GM19395 (cell line): ENCODE data around the gene SNTA1.
"Not testable (repeated sequence)": the region's sequence is repeated elsewhere in the genome, so short reads cannot be mapped to it uniquely, and the experiment has no call there.

Experiments
- ATAC-seq: cut with Tn5 transposase; IDR thresholded peaks from one replicate; pipeline ENCODE4 v1.9.1; 2021; ENCODE audit warnings: mild to moderate bottlenecking, moderate library complexity; ENCODE audit not compliant: unreplicated experiment

SNTA1 gene

DNA sequence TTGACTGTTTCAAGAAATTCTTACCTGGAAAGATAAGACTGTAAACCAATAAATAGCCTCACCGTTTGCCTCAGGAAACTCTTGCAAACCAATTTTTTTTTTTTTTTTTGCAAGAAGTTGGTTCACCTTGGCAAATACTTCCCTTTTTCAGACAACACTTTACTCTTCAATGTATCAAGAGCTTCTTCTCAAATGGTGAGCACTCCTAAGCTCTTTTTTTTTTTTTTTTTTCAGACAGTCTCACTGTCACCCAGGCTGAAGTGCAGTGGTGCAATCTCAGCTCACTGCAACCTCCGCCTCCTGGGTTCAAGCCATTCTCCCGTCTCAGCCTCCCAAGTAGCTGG is 22.7 kb upstream of the SNTA1 start:
- no peak for ATAC-seq

DNA sequence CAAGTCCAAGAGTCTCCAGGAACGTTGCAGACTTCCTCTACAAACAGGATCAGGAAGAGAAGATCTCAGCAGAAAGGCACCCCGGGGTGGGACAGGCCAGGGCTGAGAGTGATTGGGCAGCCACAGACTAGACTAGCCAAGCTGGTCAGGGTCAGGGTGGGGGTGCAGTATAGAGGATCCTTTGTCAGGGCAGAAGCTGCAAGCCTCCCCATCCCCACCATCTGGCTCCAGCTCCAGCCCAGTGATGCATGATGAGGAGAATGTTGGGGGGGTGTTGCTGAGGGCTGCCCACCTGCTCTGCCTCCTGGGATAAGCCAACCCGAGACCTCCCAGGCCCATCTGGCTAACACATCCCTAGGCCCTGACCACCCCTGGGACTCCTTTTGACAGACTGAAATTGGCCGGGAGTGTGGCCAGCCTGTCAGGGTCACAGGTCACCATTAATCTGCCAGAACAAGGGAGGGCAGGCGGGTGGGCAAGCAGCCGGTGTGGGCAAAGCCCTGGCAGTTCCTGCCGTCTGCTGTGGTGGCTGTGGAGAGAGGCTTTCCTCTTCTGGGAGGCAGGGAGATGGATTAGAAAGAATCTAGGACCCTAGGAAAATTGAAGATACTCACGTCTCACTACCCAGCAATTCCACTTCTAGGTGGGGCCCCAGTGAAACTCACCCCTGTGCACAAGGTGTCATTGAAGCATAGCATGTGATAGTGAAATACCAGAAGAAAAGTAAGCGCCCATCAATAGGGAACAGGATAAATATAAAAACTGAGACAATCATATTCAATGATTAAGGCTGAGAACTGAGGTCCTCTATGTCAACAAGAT is 22.1 kb upstream of the SNTA1 start:
- no peak for ATAC-seq

DNA sequence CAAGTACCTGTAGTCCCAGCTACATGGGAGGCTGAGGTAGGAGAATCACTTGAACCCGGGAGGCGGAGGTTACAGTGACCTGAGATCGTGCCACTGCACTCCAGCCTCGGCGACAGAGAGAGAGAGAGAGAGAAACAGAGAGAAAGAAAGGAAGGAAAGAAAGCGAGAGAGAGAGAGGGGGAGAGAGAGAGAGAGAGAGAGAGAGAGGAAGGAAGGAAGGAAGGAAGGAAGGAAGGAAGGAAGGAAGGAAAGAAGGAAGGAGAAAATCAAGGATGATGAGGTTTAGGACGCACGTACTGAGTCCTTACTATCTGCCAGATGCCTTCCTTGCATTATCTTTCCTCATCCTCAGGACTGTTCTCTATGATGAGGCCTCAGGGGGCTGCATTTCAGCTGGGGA is 21.2 kb upstream of the SNTA1 start:
- ATAC-seq: not testable (repeated sequence)

DNA sequence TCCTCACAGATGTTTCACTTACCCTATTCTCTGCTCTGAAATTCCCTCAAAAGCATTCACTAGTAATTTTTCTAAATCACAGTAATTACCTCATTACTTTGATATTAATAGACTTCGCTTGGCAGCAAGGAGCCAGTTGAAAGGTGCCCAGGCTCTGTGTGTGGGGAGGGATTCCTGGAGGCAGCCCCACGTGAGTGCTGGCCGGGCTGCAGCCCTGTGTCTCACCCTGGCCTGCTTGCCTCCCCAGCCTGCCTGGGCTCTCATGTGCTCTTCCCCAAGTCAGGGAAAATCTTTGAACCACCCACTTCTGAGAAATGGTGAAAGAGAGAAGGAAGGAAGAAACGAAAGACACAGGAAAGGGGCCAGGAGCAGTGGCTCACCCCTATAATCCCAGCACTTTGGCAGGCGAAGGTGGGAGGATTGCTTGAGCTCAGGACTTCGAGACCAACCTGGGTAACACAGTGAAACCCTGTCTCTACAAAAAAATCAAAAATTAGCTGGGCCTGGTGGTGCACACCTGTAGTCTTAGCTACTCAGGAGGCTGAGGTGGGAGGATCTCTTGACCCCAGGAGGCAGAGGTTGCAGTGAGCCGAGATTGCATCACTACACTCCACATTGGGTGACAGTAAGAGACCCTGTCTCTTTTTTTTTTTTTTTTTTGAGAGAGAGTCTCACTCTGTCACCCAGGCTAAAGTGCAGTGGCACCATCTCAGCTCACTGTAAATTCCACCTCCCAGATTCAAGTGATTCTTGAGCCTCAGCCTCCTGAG is 20.0 kb upstream of the SNTA1 start:
- ATAC-seq: no peak

DNA sequence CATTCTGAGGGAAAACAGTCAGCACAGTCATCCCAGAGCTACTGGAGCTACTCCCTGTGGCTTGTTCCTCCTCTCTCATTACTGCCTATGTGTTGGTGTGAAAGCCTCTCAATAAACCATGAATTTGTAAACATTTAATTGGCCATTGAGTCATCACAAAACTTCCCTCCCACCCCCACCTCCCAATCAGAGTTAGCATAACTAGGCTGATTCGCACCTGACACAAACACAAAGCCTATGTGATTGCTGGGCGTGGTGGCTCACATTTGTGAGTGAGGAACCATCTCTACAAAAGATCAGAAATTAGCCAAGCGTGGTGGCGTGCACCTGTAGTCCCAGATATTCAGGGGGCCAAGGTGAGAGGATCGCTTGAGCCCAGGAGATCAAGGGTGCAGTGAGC is 17.1 kb upstream of the SNTA1 start:
- ATAC-seq: no peak

DNA sequence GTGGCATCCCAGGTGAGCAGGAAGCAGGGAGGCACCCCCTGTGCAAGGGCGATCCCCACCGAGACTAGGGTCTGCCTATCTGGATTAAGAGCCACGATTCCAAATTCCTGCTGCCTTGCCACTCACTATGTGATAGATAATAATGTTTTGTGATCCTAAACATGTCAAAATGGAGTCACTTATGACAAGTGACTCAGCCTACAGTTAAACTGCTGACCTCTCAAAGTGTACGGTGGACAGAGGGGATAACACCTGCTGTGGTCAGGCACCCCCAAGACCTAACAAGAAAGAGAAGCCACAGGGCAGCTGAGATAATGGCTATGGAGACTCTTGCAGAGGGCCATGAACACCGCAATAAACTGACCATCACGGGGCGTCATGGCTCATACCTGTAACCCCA is 16.0 kb upstream of the SNTA1 start:
- ATAC-seq: no peak

DNA sequence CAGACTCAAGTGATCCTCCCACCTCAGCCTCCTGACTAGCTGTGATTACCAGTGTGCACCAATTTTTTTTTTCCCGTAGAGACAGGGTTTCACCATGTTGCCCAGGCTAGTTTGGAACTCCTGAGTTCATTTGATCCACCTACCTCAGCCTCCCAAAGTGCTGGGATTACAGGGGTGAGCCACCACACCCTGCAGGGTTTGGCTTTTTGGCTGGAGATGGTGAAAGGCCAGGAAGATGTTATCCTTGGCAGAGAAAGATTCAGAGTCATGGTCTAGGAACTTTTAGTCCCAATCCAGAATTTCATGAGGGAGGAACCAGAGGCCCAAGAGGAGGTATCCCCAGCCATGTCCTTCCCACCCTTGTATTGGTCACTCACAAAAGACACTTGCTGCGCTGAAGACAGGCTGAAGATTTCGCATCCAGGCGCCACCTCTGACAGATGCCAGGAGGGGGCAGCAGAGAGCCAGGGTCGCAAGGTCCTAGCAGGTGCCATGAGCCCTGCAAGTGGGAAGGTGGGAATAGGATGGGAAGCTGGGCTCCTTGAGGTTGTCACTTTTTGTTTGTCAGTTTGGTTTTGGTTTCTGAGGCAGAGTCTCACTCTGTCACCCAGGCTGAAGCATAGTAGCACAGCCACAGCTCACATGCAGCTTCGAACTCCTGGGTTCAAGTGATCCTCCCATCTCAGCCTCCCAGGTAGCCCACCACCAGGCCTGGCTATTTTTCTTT is 13.5 kb upstream of the SNTA1 start:
- not testable (repeated sequence) for ATAC-seq

DNA sequence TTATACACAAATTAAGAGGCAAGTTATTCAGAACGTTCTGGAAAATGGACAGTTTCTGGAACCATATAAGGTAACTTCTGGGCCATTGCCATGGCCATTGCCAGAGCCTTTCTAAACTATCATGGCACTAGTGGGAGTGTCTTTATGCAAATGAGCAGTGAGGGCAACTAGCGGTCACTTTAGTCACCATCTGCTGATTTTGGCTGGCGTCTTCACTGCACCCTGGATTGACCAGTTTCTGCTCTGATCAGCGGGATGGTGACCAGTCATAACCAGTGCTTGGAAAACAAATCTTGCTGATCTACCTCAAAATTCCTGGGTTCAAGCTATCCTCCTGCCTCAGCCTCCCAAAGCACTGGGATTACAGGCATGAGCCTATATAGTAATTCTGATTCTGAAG is 7.3 kb upstream of the SNTA1 start:
- ATAC-seq: no peak

DNA sequence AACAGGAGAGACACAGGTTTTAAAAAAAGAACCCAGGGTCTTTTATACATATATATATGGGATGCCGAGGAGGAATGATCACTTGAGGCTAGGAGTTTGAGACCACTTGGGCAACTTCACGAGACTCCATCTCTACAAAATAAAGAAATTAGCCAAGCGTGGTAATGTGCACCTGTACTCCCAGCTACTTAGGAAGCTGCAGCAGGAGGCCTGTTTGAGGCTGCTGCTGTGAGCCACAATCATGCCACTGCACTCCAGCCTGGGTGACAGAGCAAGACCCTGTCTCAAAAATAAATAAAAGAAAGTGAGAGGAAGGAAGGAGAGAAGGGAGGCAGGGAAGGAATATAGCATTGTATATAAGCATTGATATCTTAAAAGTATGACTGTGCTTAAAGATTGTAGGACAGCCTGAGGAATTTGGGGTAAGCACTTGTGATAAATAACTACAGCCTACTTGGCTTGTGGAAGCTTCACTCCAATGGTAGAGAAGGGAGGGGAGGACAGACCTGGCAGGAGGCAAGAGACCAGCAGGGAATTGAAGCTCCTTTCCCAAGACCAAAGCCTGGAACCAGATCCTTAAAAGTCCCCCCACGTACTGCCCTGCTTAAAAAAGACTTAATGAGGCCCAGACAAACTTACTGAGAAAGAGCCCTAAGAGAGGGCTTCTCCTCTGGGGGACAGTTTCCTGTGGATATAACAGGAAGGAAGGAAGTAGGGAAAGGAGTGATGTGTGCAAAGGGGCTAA is 2.5 kb upstream of the SNTA1 start:
- no peak for ATAC-seq

DNA sequence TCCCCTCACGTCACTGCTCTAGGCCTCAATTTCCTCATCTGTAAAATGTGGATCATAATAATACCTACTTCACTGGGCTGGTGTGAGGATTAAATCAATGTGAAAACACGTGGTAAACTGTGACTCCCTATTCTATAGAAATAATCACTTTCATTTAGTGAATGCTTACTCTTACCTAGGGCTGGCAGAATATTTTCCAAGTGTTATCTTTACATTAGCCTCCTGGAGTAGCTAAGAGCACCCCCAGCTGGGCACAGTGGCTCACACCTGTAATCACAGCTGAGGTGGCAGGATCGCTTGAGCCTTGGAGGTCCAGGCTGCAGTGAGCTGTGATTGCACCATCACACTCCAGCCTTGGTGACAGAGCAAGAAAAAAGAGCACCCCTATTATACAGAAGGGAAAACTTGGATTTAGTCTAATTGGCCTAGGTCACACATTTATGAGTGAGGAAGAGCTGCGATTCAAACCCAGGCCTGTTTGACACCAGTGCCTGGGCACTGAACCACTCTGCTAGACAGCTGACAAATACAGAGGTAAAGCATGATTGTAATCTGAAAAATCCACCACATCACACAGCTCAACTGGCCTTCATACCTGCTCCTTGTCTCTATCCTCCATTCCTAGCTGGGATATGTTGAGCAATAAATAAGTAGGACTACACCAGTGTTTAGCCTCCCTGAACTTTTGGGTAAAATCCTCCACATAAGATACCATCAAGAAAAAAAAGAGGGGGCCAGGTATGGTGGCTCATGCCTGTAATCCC is 1.4 kb upstream of the SNTA1 start:
- ATAC-seq: no peak

DNA sequence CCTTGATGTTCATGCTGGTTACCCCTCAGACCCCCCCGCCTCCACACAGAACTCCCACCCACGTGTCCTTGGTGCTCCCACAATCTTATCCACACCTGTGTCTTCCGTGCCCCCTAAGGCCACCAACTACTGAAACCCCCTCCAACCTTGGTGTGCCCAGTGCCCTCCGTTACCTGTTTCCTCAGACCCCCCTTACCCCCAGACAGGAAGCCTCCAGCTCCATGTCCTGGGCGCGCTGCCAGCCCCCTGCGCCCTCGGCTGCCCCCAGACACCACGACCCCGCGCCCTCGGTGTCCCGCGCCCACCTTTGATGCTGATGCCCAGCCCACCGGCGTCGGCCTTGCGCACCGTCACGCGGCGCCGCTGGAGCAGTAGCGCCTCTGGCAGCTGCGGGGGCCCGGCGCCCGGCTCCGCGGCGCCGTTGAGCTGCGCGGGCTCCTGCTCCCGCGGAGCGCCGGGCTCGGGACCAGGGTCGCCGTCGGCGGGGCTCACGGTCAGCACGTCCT is 504 bp downstream of the SNTA1 start:
- peak; percentile 17 for ATAC-seq

DNA sequence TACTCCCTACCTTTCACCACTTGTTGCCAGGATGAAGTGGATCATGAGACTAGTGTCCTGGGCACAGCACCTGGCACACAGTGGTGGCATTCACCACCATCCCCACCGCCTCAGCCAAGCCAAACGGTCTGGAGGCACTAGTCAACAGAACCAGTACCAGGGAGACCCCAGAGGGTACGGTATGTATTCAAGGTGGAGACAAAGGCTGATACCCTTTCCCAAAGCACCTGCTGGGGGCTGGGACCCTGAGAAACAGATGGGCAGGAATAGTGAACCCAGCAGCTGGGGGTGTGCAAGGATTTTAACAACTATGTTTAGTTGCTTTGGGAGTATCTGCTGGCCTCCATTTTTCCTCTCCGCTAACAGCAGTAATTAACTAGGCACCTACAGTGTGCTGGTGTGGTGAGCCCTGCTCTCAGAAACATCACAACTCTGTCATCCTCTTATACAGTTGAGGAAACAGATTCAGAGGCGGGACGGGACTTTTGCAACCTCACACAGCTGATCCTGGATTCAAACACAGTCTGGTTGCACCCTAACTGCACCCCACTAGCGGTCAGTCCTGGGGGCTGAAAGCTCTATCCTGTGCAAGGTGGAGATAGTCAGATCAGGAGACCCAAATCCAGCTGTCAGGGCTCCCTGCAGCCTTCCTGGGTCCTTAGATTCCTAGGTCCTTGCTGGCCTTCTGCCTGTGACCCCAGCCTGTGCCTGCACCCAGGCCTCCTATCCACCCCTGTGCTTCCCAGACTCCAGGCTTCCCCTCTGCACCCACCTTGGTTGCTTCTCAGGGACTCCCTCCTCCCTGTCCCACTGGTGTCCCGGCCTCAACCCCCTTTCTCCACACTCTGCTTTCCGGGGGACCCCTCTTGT is 1.2 kb downstream of the SNTA1 start:
- no peak for ATAC-seq

DNA sequence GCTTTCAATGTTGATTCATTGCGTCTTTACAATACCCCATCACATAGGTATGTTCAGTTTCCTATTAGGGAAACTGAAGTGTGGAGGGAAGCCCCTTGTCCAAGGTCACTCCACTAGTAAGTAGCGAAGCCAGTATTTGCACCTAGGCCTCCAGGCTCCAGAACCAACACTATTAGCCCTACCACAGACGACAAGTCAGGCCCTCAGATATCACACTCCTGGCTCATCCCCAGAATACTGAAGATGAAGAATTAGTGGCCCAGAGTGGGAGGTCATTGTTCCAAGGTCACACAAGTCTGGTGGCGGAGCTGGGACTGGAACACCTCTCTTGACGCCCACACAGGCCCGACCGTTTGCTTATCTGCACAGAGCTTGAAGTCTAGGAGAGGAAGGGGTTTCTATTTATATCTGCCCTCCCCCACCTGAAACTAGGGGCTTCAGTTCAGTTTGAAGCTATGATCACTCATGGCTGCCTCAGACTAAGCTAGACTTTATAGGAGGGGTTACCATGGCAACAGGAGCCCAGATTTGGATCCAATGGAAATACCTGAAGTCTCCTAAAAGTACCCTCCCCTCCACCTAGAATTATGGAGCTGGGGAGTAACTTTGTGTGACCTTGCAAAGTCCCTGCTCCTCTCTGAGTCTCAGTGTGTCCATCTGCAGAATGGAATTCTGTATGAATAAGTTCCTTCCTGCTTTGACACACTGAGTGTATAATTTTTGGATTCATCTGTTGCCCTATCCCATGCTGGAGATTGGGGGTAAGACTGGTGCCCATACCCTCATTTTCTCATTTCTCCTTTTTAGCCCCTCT is 2.2 kb downstream of the SNTA1 start:
- no peak for ATAC-seq

DNA sequence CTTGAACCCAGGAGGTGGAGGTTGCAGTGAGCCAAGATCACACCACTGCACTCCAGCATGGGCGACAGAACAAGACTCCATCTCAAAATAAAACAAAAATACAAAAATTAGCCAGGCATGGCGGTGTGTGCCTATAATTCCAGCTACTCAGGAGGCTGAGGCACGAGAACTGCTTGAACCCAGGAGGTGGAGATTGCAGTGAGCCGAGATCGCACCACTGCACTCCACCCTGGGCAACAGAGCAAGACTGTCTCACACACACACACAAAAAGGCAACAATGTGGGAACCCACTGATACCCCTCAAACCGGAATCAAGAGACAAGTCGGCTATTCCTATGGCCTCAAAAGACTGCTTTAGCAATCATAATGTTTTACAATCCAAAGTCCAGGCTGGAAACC is 3.0 kb downstream of the SNTA1 start:
- ATAC-seq: not testable (repeated sequence)

DNA sequence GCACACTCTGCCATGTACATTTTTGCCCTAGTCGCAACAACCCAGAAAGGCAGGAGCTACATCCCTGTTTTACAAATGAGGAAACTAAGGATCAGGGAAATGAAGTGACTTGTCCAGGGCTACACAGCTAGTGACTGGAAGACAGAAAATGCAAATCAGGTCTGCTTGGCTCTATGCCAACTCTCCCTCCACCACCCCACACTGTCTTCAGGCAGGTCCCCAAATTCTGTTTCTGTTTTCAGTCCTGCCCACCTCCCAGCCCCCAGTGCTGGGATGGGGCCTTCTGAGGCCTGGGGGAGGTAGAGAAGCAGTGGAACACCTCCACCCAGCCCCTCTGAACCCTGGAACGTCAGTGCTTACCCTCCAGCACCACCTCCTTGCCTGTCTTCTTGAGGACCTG is 5.1 kb downstream of the SNTA1 start:
- ATAC-seq: no peak

DNA sequence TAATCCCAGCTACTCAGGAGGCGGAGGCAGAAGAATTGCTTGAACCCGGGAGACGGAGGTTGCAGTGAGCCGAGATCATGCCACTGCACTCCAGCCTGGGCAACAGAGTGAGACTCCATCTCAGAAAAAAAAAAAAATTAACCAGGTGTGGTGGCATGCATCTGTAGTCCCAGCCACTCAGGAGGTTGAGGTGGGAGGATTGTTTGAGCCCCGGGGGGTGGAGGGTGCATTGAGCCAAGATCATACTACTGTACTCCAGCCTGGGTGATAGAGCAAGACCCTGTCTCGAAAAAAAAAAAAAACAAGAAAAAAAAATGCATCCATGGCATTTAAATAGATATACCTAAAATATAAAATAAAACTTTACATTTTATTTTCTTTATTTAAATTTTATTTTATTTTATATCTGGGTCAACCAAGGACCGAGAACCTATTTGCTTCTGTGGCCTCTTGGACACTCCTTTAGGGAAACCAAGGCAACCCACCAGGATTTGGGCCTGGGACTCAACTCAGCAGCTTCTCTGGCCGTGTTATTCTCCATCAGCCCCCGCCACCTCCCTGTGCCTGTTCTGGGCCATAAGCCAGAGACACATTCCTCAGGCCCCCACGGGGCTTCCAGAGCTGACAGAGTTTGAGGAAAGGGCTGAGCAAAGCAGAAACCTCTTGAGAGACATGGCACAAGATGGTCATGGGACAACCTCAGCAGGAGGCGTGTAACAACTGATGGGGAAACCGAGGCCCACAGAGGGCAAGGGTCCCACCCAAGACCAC is 6.2 kb downstream of the SNTA1 start:
- ATAC-seq: no peak

DNA sequence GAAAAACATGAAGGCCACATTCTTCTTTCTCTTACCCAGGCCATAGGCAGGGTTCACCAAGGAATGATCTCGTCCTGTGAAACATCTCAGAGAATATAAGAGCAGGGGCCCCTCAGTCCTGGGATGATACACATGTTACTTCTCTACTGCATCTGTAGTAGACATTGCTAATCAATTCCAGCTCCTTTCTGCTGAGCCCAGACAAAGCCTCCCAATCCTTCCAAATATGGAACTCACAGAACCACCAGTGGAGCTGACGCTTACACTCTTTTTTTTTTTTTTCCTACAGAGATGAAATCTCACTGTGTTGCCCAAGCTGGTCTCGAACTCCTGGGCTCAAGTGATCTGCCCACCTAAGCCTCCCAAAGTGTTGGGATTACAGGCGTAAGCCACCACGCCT is 9.1 kb downstream of the SNTA1 start:
- no peak for ATAC-seq
